SK-N-SH treated with all-trans-retinoic acid at 6 μM for 48 hours (cell line): ENCODE results near the gene THRB.

Experiments used
- BACH2 ChIP-seq: fragments of 250-450 bp; sonication (Bioruptor Pico); IDR thresholded peaks from 2 replicates; pipeline ENCODE4 v1.9.0; 2021; ENCODE audit warnings: mild to moderate bottlenecking, borderline replicate concordance
- ESRRG ChIP-seq: fragments of 250-450 bp; sonication (Bioruptor Pico); IDR thresholded peaks from 2 replicates; pipeline ENCODE4 v1.6.1; 2021; ENCODE audit warnings: mild to moderate bottlenecking
- TCF4 ChIP-seq: fragments of 250-450 bp; sonication (Bioruptor Pico); IDR thresholded peaks from 2 replicates; pipeline ENCODE4 v1.8.0; 2021; ENCODE audit warnings: mild to moderate bottlenecking, moderate library complexity, borderline replicate concordance
- ZNF8 ChIP-seq: fragments of 450-650 bp; formaldehyde crosslinking; IDR thresholded peaks from 2 replicates; pipeline ENCODE4 v1.5.0; 2020; ENCODE audit warnings: mild to moderate bottlenecking, moderate library complexity
- TF ChIP-seq, protein P1 (sequence below): fragments of 250-450 bp; sonication (Bioruptor Pico); IDR thresholded peaks from 2 replicates; pipeline ENCODE4 v1.5.1; 2020; ENCODE audit warnings: low read depth, mild to moderate bottlenecking, moderate library complexity

DNA sequence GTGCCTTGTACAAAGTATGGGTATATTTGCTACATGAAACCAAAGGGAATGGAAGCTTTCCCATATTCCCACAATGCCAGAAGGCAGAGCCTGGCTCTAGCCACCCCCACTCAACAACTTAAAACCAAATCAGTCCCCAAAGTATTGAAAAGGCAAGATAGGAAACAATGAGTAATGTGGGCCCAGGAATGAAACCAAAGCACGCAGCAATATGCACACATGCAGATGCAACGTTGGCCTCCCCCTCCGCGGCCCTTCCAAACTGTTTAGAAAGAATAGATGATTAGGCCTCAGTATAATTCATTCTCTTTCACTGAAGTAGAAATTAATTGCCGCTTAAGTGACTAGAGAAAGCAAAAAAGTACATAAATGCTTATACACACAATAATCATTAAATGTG is 59.1 kb downstream of the THRB start:
- no peak for TF ChIP-seq ESRRG (CRISPR knock-in tag)
- no peak for TF ChIP-seq TCF4
- no peak for TF ChIP-seq BACH2 (CRISPR knock-in tag)
- no peak for TF ChIP-seq ZNF8 (CRISPR knock-in tag)
- TF ChIP-seq, protein P1, sequence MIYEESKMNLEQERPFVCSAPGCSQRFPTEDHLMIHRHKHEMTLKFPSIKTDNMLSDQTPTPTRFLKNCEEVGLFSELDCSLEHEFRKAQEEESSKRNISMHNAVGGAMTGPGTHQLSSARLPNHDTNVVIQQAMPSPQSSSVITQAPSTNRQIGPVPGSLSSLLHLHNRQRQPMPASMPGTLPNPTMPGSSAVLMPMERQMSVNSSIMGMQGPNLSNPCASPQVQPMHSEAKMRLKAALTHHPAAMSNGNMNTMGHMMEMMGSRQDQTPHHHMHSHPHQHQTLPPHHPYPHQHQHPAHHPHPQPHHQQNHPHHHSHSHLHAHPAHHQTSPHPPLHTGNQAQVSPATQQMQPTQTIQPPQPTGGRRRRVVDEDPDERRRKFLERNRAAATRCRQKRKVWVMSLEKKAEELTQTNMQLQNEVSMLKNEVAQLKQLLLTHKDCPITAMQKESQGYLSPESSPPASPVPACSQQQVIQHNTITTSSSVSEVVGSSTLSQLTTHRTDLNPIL (CRISPR knock-in tag) = no peak
